Hypothalamus (tissue), 51 donors: ENCODE results near the gene BHLHE23.

Experiments used
- DNase-seq, 51 donors: peaks; one replicate each; lab custom pipeline; 2025; lab: John Stamatoyannopoulos, UW

The BHLHE23 gene

GRCh38 chr20:63026582-63027165, 19.9 kb upstream of the BHLHE23 start:
- DNase-seq = no peak

- DNase-seq = peak in 1 of 51 donors; percentile 17
These were observed 19.0 kb upstream of the BHLHE23 start for GRCh38 chr20:63025534-63026331.

- DNase-seq = no peak
These were observed 18.0 kb upstream of the BHLHE23 start for GRCh38 chr20:63024573-63025392.

GRCh38 chr20:63023936-63024571, 17.3 kb upstream of the BHLHE23 start:
- no peak for DNase-seq

GRCh38 chr20:63023071-63023935, 16.5 kb upstream of the BHLHE23 start:
- no peak for DNase-seq

GRCh38 chr20:63022501-63022900, 15.7 kb upstream of the BHLHE23 start:
- no peak for DNase-seq

GRCh38 chr20:63021356-63022321, 14.9 kb upstream of the BHLHE23 start:
- DNase-seq = no peak

GRCh38 chr20:63020681-63021080, 13.9 kb upstream of the BHLHE23 start:
- DNase-seq = no peak

GRCh38 chr20:63017826-63018411, 11.2 kb upstream of the BHLHE23 start:
- DNase-seq = no peak

GRCh38 chr20:63017076-63017825, 10.5 kb upstream of the BHLHE23 start:
- DNase-seq = no peak

- DNase-seq = no peak
These were observed 9.8 kb upstream of the BHLHE23 start for GRCh38 chr20:63016514-63017075.

- DNase-seq = no peak
These were observed 9.0 kb upstream of the BHLHE23 start for GRCh38 chr20:63015662-63016361.

GRCh38 chr20:63015147-63015661, 8.4 kb upstream of the BHLHE23 start:
- DNase-seq = no peak

- DNase-seq = no peak
These were observed 7.9 kb upstream of the BHLHE23 start for GRCh38 chr20:63014710-63015109.

GRCh38 chr20:63014287-63014686, 7.5 kb upstream of the BHLHE23 start:
- no peak for DNase-seq

GRCh38 chr20:63013207-63013606, 6.4 kb upstream of the BHLHE23 start:
- no peak for DNase-seq

- no peak for DNase-seq
These were observed 5.0 kb upstream of the BHLHE23 start for GRCh38 chr20:63011798-63012197.
